Cardiac muscle cell (in vitro differentiated cells and primary cell): ENCODE data around the gene CILP. TPM values are rescaled to one million over a fixed set of nuclear protein-coding genes. Genes with fewer than 3 reads are reported as not detected.
A peak's percentile ranks its signal among the peaks of the same experiment; 100 is the strongest.
"Not testable (repeated sequence)": the region's sequence is repeated elsewhere in the genome, so short reads cannot be mapped to it uniquely, and the experiment has no call there.

Experiments used
- DNase-seq, 2 donors: peaks; one replicate each; pipeline versions ENCODE4 v3.0.0 to v3.0.0-alpha.2; 2010 to 2017; ENCODE audit warnings: low read depth in 1 of 2, low spot score in 1 of 2
- H3K27ac ChIP-seq: fragments of 200-600 bp; sonication (generic); 2 replicates; pipeline ENCODE4 v1.5.1; 2016
- H3K27me3 ChIP-seq: fragments of 200-600 bp; sonication (generic); 2 replicates; pipeline ENCODE4 v1.6.0; 2016; ENCODE audit warnings: control low read depth
- H3K36me3 ChIP-seq: fragments of 200-600 bp; sonication (generic); 2 replicates; pipeline ENCODE4 v1.5.1; 2016; ENCODE audit warnings: control low read depth
- H3K4me1 ChIP-seq: fragments of 200-600 bp; sonication (generic); 2 replicates; pipeline ENCODE4 v1.8.1; 2017; ENCODE audit warnings: low read depth, mild to moderate bottlenecking, mixed run types
- H3K4me3 ChIP-seq: fragments of 200-600 bp; sonication (generic); 2 replicates; pipeline ENCODE4 v1.5.1; 2016; ENCODE audit warnings: mild to moderate bottlenecking
- H3K9me3 ChIP-seq: fragments of 200-600 bp; sonication (generic); 2 replicates; pipeline ENCODE4 v1.5.1; 2017; ENCODE audit warnings: low read depth, mild to moderate bottlenecking, control low read depth
- polyA plus RNA-seq: library from polyadenylated mRNA; unstranded; fragments of >200 nt; fragmentation: Nextera tagmentation; extraction: Ambion mirVana; gene quantifications from 2 replicates; pipeline ENCODE4 v1.2.1, GENCODE V29; 2016
- total RNA-seq: library from RNA; depleted of rRNA; stranded (reverse); fragments of >200 nt; gene quantifications from 2 replicates; pipeline ENCODE4 v1.2.3, GENCODE V29; 2016
- TF ChIP-seq, protein P1 (sequence below): IDR thresholded peaks from 2 replicates; pipeline ENCODE4 v1.5.1; 2012; ENCODE audit warnings: low read depth, mild to moderate bottlenecking, low read length

Gene CILP
- total and polyA plus RNA-seq, 2 experiments from 2014 or later: 0.50 to 1.0 TPM

GRCh38 chr15:65192016-65192415, 19.3 kb downstream of the CILP start:
- Histone ChIP-seq H3K4me1 (peaks cover 9% of the 10 kb centered on the region), H3K27me3 (no peaks in the 10 kb centered on the region), H3K36me3 (no peaks in the 10 kb centered on the region), H3K4me3 (no peak overlapping the region), H3K27ac (no peak overlapping the region), H3K9me3 (no peaks in the 10 kb centered on the region)
- TF ChIP-seq, protein P1, sequence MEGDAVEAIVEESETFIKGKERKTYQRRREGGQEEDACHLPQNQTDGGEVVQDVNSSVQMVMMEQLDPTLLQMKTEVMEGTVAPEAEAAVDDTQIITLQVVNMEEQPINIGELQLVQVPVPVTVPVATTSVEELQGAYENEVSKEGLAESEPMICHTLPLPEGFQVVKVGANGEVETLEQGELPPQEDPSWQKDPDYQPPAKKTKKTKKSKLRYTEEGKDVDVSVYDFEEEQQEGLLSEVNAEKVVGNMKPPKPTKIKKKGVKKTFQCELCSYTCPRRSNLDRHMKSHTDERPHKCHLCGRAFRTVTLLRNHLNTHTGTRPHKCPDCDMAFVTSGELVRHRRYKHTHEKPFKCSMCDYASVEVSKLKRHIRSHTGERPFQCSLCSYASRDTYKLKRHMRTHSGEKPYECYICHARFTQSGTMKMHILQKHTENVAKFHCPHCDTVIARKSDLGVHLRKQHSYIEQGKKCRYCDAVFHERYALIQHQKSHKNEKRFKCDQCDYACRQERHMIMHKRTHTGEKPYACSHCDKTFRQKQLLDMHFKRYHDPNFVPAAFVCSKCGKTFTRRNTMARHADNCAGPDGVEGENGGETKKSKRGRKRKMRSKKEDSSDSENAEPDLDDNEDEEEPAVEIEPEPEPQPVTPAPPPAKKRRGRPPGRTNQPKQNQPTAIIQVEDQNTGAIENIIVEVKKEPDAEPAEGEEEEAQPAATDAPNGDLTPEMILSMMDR: no peak
- DNase-seq: peak in 1 of 2 donors; percentile 25

DNA sequence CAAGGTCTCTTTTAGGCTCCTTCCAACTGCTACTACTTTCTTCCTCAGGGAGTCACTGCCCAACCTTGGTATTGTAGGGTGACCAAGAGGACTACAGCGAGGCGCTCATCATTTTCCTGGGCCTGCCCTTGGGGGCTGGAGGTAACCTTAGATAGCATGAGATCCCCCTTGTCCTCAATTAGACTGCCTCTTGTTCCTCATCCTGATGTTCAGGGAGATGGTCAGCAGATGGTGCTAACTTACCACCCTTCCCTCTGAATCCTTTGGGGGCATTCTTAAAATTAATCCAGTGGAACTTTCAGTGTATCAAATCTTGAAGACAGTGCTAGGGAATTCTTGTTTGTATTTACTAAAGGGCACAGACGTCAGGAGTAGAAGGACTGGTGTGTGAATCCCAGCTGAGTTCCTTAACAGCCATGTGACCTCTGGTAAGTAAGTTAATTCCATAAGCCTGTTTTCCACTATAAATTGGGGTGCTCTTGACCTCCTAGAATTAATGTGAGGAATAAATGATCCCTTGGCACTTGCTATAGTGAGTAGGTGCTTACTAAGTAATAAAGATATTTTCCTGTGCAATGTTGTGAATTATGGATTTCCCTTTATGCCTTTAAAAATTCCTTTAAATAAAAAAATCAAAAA, 22.1 kb downstream of the CILP start:
- H3K36me3 ChIP-seq: no peaks in the 10 kb centered on the region
- H3K27ac ChIP-seq: no peak overlapping the region
- peak; percentile 65 to 79 for DNase-seq
- no peaks in the 10 kb centered on the region for H3K27me3 ChIP-seq
- peaks cover 5% of the 10 kb centered on the region for H3K4me1 ChIP-seq
- H3K9me3 ChIP-seq: no peaks in the 10 kb centered on the region
- TF ChIP-seq, protein P1: peak; percentile 82
- H3K4me3 ChIP-seq: no peak overlapping the region

DNA sequence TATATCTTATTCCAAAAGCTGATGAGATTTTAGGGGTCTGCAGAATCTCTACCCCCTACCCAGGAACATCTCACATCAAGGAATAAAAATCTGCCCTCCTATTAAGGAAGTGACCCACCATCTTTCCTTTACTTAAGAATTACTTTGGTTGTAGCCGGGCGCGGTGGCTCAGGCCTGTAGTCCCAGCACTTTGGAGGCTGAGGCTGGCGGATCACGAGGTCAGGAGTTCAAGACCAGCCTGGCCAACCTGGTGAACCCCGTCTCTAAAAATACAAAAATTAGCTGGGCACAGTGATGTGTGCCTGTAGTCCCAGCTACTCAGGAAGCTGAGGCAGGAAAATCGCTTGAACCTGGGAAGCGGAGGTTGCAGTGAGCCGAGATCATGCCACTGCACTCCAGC, 22.8 kb downstream of the CILP start:
- H3K27me3 ChIP-seq, H3K4me3 ChIP-seq, H3K36me3 ChIP-seq, DNase-seq, H3K27ac ChIP-seq, H3K9me3 ChIP-seq, H3K4me1 ChIP-seq: not testable (repeated sequence)

DNA sequence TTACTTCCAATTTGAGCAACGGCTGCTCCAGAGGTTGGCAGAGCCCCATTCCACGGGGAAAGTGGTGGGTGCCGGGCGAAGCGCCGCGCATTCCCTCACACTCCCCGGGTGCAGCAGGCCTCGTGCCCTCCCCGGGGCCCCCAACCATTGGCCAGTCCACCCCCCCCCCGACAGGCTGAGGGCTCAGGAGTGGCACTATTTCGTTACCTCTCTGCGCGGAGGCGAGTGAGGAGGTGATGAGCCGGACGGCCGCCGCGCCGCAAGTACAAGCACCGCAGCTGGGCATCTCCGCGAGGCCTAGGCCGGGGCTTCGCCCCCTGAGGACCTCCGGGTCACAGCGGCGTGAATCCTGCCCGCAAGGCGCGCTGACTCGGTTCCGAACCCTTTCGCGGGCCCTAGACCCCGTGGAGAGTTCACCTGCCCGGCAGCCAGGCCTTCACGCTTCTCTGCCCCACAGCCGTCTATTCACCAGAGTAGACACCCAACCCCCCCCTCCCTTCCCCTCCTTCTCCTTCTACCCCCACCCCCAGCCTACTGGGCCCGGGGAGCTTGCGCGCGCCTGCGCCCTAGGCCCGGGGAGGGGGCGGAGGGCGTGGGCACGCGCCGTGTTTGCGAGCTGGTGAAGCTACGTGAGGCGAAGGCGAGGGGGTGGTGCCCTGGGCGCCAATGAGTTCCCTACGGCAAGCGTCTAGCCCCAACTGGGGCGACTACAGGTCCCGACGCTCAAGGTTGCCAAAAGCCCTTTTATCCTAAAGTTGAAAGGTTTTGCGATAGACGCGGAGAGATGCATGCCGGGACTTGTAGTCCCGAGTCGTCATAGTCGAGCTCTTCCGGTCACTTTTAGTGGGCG, 26.2 kb downstream of the CILP start, which contains the start of gene CLPX:
TSS of gene CLPX (minus strand) at position 475 of the 850 bp plus-strand sequence. CDS start at position 286, 189 bp downstream.
- Histone ChIP-seq H3K9me3 (no peaks in the 10 kb centered on the region), H3K36me3 (no peaks in the 10 kb centered on the region), H3K4me3 (peak within 1 kb of the TSS; percentile 75), H3K4me1 (peaks cover 9% of the 10 kb centered on the region), H3K27me3 (no peaks in the 10 kb centered on the region), H3K27ac (peak within 1 kb of the TSS; percentile 97)
- TF ChIP-seq, protein P1: no peak
- DNase-seq: peak; percentile 94 to 98

DNA sequence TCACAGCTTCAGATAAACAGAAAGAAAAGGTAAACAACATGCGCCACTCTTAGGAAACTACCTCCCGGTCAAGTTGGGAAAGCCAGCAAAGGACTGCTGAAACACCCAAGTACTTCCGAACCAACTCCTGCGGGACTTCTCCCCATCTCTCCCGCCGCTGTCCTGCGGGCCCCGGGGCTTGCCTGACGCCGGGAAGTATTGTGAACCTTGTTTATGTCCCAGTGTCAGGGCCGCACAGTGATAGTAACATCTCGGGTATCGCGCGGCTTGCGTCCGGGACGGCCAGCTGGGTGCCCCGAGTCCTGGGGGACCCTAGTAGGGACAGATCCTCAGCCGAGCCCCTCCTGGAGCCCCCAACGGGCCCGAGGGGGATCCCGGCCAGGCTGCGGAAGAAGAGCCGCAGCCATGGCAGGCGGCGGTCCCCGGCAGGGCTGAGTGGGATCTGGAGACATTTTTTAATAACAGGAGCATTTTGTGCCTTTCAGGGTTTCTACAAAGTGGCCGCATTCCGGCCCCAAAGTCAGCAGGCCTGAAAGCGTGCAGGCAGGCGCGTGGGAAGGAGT, 26.9 kb downstream of the CILP start:
- Histone ChIP-seq H3K9me3 (no peaks in the 10 kb centered on the region), H3K4me3 (peak overlapping the region; percentile 75), H3K4me1 (peaks cover 9% of the 10 kb centered on the region), H3K27ac (peak overlapping the region; percentile 97), H3K36me3 (peaks cover 5% of the 10 kb centered on the region), H3K27me3 (no peaks in the 10 kb centered on the region)
- TF ChIP-seq, protein P1: no peak
- DNase-seq: peak; percentile 55 to 72

DNA sequence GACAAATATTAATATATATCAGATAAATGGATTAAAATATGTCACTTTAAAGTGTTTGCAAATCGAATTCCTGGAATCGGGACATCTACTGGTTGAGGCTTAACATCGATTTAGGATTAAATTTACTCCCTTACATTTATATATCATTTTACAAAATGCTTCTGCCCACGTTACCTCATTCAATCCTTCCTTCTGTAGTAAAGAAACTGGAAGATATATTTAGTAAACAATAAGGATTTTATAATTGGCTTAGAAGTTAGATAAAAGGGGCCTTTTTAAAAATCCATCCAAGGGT, 27.5 kb downstream of the CILP start:
- Histone ChIP-seq H3K4me1 (peaks cover 9% of the 10 kb centered on the region), H3K27me3 (no peaks in the 10 kb centered on the region), H3K4me3 (peak overlapping the region; percentile 75), H3K36me3 (peaks cover 7% of the 10 kb centered on the region), H3K27ac (peak overlapping the region; percentile 97), H3K9me3 (no peaks in the 10 kb centered on the region)
- TF ChIP-seq, protein P1: no peak
- no peak for DNase-seq
